Mesodermal cell (in vitro differentiated cells): ENCODE results near the gene CHADL.

ENCODE experiments used
- H3K27ac ChIP-seq: 2 replicates; pipeline ENCODE4 v1.7.0; 2013; ENCODE audit warnings: mild to moderate bottlenecking, low read depth, low read length, moderate library complexity; ENCODE audit not compliant: severe bottlenecking
- H3K36me3 ChIP-seq: 2 replicates; pipeline ENCODE4 v1.7.1; 2013; ENCODE audit warnings: mild to moderate bottlenecking, low read length, moderate library complexity; ENCODE audit not compliant: control insufficient read depth, insufficient read depth
- H3K4me1 ChIP-seq: one replicate; pipeline ENCODE4 v1.7.1; 2013; ENCODE audit warnings: mild to moderate bottlenecking, low read length; ENCODE audit not compliant: insufficient read depth, control insufficient read depth, poor library complexity, severe bottlenecking
- H3K4me3 ChIP-seq: 2 replicates; pipeline ENCODE4 v1.7.0; 2013; ENCODE audit warnings: low read length, control low read depth, mild to moderate bottlenecking; ENCODE audit not compliant: insufficient read depth, poor library complexity, severe bottlenecking; ENCODE audit errors: extremely low read depth
- H3K9me3 ChIP-seq: 2 replicates; pipeline ENCODE4 v1.7.1; 2013; ENCODE audit warnings: mild to moderate bottlenecking, low read length, moderate library complexity; ENCODE audit not compliant: control insufficient read depth
- WGBS, 2 experiments: methylation state at CpG; one replicate each; pipeline ENCODE4 v1.1.5; 2013; ENCODE audit warnings: missing lambda C conversion rate in 2 of 2; ENCODE audit not compliant: insufficient coverage in 2 of 2; 5-methylcytosine and 5-hydroxymethylcytosine counted together

Gene CHADL

DNA sequence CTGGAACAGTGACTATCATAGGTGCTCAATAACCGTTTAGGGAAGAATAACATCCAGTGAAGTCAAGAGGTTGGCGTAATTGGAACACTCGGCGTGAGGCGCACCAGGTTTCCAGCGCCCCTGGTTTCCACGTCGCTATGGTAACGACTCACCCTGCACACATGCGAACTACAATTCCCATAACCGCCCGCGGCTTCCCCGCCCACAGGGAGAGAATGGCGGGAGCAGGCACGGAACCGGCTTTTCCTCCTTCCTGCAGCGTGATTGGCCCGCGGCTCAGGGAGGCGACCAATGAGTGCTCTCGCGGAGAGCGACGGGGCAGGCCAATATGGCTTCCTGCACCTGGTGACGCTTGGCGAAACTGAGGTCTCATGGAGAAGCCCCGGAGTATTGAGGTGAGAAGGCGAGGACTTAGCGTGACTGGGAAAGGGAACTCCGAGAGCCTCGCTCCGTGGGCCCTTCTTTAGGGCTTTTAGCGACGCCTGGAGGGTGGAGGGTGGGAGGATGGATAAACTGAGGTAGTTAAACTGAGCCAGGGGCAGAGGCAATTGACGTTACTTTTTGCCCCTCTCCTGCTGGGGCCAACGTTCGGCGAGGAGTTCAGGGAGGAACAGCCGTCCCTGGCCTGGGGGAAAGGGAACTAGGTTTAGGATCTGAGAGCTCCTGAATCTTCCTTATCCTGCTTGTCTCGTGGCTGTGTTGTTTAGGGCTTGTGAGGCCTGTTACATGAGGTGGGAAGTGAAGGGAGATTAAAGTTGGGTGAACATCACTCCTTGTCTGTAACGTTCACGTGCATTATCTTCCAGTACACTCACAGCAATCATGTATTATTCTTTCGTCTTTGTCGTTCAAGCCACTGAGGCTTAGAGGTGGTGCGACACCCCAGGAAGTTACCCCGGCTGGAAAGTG, 35.5 kb downstream of the CHADL start, which contains the start of gene L3MBTL2:
Gene L3MBTL2, plus strand, starts transcription at position 321 of the 909 bp plus-strand sequence. Its CDS starts 51 bp downstream, at position 372.
- Histone ChIP-seq H3K27ac (peak within 1 kb of the TSS; percentile 45), H3K9me3 (no peaks in the 10 kb centered on the region), H3K4me3 (peak within 1 kb of the TSS; percentile 91), H3K4me1 (no peaks in the 10 kb centered on the region), H3K36me3 (peaks cover 17% of the 10 kb centered on the region)
- 5 to 7% methylated on average over 32 to 34 of the region's 47 CpGs for WGBS, 2 experiments

GRCh38 chr22:41204066-41204465, 36.7 kb downstream of the CHADL start:
- Histone ChIP-seq H3K9me3 (no peaks in the 10 kb centered on the region), H3K4me3 (no peak overlapping the region), H3K36me3 (peaks cover 8% of the 10 kb centered on the region), H3K27ac (no peak overlapping the region), H3K4me1 (no peaks in the 10 kb centered on the region)
- WGBS, 2 experiments: 73 to 79% methylated on average over 3 to 4 of the region's 6 CpGs

DNA sequence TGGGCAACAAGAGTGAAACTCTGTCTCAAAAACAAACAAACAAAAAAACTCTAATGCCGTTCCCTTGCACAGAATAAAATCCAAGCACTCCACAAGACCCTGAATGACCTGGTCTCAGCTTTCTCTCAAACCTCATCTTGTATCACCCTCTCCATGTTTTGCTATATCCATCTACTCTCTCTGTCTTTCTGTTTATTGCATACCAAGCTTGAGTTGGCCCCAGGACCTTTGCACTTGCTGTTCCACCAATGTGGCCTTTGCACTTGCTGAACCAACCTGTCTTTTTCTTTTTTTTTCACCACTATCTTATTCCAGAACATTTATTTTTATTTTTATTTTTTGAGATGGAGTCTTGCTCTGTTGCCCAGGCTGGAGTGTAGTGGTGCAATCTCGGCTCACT, 37.6 kb downstream of the CHADL start:
- H3K4me1 ChIP-seq: peaks cover under 1% of the 10 kb centered on the region
- H3K27ac ChIP-seq: no peak overlapping the region
- H3K9me3 ChIP-seq: no peaks in the 10 kb centered on the region
- H3K4me3 ChIP-seq: no peak overlapping the region
- H3K36me3 ChIP-seq: peaks cover 8% of the 10 kb centered on the region
- WGBS, 2 experiments: 85 to 100% methylated on average over 1 to 2 of the region's 2 CpGs

GRCh38 chr22:41201141-41201540, 39.6 kb downstream of the CHADL start:
- no peak overlapping the region for H3K27ac ChIP-seq
- WGBS, 2 experiments: 77 to 83% methylated on average over 5 to 8 of the region's 10 CpGs

GRCh38 chr22:41198027-41198580, 42.6 kb downstream of the CHADL start:
- Histone ChIP-seq H3K36me3 (no peaks in the 10 kb centered on the region), H3K4me1 (peaks cover 3% of the 10 kb centered on the region), H3K27ac (no peak overlapping the region), H3K9me3 (no peaks in the 10 kb centered on the region), H3K4me3 (peak overlapping the region; percentile 49)
- 7 to 12% methylated on average over 3 to 5 of the region's 9 CpGs for WGBS, 2 experiments

More at GRCh38 chr22:41201141-41201540, 39.6 kb downstream of the CHADL start:
- peaks cover 3% of the 10 kb centered on the region for H3K4me1 ChIP-seq
- no peaks in the 10 kb centered on the region for H3K9me3 ChIP-seq
- no peak overlapping the region for H3K4me3 ChIP-seq
- H3K36me3 ChIP-seq: no peaks in the 10 kb centered on the region

DNA sequence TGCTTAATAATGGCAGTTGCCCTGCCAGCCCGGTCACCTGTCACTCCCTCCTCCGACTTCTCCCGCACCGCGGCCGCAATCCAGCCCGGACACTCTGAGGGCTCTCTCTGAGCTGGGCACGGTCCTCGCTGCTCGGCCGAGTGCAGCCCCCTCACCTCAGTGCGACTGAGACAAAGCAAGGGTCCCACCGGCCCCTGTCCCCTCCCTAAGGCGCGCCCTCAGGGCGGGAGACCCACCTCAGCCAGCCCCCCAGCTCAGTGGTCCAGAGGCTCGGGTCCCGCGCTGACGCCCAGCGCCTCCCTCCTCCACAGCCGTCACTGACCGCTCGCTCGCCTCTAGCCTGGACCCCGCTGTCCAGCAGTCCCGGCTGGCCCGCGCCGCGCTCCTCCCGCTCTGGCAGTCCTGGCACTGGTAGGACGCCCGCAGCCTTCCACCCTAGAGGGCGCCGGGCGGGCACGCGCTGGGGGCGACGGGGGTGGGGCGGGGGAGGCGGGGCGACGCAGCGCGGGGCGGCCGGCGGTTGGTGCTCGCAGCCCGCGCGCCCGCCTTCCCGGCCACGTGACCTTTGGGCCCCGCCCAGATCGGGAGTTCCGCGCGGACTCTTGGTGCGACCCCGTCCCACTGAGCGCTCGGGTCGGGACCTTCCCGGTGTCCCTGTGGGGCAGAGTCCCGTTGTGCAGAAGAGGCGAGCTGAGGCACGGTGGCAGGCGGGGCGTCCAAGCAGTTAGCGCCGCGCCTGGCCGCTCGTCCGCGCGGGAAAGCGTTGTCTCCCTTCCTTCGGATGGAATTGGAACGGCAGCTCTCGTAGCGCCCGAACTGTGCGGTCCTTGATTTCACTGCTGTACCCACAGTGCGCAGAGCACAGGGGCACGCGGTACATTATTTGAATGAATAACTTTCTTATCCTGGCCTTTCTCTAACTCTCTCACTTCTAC, 43.4 kb downstream of the CHADL start:
- peaks cover 3% of the 10 kb centered on the region for H3K4me1 ChIP-seq
- H3K4me3 ChIP-seq: peak overlapping the region; percentile 49
- WGBS, 2 experiments: 1% methylated on average over 61 to 63 of the region's 91 CpGs

DNA sequence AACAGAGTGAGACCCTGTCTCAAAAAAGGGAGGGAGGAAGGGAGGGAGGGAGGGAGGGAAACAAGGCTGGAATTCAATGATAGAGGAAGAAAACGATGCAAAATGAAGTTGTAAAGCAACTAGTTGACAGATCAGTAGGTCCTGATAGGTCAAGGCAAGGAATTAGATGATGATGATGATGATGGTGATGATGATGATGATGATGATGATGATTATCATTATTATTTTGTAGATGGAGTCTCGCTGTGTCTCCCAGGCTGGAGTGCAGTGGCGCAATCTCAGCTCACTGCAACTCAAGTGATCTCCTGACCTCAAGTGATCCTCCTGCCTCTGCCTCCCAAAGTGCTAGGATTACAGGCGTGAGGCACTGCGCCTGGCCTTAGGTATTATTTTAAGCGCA, 46.9 kb downstream of the CHADL start:
- H3K36me3 ChIP-seq: no peaks in the 10 kb centered on the region
- no peak overlapping the region for H3K4me3 ChIP-seq
- no peak overlapping the region for H3K27ac ChIP-seq
- H3K9me3 ChIP-seq: no peaks in the 10 kb centered on the region
- WGBS, 2 experiments: 89 to 97% methylated on average over 3 to 6 of the region's 6 CpGs
- peaks cover 3% of the 10 kb centered on the region for H3K4me1 ChIP-seq

More for the DNA sequence above, 43.4 kb downstream of the CHADL start:
- H3K36me3 ChIP-seq: no peaks in the 10 kb centered on the region
- no peaks in the 10 kb centered on the region for H3K9me3 ChIP-seq
- no peak overlapping the region for H3K27ac ChIP-seq

DNA sequence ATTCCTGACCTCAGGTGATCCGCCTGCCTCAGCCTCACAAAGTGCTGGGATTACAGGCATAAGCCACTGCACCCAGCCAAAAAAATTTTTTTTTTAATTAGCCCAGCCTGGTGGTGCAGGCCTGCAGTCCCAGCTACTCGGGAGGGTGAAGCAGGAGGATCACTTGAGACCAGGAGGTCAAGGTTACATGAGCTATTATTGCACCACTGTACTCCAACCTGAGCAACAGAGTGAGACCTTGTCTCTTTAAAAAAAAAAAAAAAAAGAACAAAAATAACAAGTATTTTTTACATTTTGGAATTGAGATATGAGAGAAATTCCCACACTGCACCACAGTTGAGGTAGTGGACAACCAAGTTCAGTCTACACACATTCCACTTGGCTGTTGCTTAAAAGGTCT, 49.3 kb downstream of the CHADL start:
- no peak overlapping the region for H3K27ac ChIP-seq
- H3K36me3 ChIP-seq: no peaks in the 10 kb centered on the region
- no peaks in the 10 kb centered on the region for H3K9me3 ChIP-seq
- no peak overlapping the region for H3K4me3 ChIP-seq
- 94% methylated on average over 2 of the region's 2 CpGs; no CpG with 5 or more reads in 1 of the 2 experiments for WGBS, 2 experiments
- no peaks in the 10 kb centered on the region for H3K4me1 ChIP-seq

- WGBS, 2 experiments: 26 to 40% methylated on average over 1 to 2 of the region's 3 CpGs
- no peaks in the 10 kb centered on the region for H3K9me3 ChIP-seq
- H3K4me1 ChIP-seq: no peaks in the 10 kb centered on the region
- peaks cover 13% of the 10 kb centered on the region for H3K36me3 ChIP-seq
- no peak overlapping the region for H3K27ac ChIP-seq
- no peak overlapping the region for H3K4me3 ChIP-seq
Observed at GRCh38 chr22:41184679-41185078, 56.1 kb downstream of the CHADL start.
